ENCODE measurements around the gene ADCY9.

The ADCY9 gene

DNA sequence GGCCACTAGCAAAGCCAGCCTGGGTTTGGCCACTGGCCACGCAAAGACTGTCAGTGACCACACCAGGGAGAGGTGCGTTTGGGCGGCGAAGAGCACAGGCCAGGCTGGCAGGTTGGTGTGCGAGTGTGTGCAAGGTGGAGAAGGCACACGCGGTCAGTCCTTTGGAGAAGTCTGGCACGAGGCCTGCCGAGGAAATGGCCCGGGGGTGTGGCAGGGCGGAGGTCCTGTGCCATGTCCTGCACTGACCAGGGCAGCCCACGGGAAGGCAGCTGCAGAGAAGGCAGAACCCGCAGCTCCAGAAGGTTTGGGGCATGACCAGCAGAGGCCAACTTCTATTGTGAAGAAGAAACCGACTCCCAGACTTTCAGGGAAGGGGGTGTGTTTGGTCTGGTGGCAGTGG lies 90.8 kb downstream of the ADCY9 start:
- no peak for DNase-seq

DNA sequence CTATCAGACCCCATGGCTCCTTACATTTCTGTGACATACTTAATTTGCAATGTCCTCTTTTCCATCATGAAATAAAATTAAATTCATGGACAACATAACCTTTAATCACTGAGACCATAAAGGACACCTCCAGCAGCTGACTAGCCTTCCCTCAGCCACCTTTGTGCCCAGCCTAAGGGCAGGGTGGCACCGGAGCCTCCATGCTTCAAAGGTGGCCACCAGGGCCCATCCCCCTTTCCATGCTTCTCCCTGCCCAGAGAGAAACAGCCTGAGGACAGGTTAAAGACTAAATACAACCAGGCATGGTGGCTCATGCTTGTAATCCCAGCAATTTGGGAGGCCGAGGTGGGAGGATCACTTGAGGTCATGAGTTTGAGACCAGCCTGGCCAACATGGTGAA lies 94.3 kb downstream of the ADCY9 start:
- no peak for DNase-seq

DNA sequence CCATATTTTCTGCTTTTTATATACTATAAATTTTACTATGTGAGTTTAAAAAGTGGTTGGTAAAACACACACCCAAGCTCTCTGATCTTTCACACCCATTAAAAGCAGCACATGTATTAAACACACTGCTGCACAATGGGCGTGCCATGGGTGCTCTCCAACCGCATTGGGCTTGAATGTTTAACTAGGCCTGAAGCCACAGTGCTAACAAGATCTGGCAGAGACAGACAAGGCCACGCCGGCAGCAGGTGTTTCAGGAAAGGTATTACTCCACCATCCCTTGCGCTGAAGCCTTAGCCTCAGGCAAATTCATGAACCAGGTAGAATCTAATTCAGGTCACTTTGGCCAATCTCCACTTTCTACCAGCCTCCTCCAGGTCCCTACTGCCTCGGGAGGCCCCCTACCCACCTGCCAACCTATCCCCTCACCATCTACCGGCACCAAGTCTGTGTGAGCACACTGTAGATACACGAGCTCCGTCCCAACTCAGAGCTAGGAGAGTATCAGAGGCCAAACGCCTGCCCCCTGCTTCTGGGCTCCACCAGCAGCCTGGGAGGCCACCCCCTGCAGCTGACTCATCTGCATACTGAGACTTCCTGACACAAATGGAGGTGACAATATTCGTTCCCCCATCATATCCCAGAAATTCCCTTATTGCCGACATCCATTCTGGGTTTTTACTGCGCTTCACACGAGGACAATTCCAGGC lies 95.0 kb downstream of the ADCY9 start:
- no peak for DNase-seq

DNA sequence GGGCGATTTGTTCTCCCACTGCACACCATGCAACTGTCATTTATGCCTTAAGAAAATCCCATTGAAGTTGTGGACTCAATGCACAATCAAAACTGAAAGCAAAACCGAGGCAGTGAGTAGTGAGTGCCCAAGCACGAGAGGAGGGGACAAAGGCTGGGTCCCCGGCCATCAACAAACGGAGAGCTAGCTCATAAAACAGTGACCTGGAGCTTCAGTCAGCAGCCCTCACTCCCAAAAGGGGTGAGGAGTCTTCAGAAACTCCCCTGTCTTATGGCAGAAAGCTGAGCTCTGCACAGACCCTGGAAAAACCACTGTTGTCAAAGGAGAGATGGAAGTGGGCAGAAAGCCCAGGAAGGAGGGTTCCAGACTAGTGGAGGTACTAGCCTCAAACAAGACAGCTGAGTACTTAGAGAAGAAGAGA lies 96.9 kb downstream of the ADCY9 start:
- DNase-seq, result no peak

DNA sequence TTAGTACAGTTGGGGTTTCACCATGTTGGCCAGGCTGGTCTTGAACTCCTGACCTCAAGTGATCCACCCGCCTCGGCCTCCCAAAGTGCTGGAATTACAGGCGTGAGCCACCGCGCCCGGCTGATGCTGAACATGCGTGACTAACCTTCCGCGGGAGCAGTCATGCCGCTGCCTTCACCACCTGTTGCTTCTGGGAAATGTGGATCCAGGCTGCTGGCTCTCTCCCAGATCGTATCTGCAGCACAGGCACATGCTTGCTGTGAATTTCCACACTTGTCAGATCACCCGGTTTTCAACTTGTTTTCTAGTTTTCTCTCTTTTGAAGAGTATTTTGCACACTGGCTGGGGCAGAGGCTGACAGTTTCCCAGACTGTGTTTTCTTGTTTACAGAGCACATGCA lies 97.9 kb downstream of the ADCY9 start:
- DNase-seq, result no peak

DNA sequence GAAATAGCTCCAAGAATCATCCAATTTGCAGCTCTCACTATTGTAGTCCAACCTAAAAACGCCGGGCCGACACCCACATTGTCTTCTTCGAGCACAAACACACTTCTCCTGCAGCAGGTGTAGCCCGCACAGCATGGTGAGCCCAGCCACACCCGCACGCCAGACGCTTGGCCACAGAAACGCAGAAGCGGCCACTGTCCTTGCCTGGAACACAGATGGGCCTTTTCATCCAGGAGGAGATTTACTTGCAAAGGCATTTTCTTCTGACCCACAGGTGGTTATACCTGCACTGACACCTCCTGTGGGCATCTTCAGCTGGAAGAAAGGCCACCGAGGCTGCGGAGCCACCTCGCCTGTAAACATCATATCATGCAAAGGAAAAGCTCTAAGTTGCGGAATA lies 98.4 kb downstream of the ADCY9 start:
- DNase-seq, result no peak

DNA sequence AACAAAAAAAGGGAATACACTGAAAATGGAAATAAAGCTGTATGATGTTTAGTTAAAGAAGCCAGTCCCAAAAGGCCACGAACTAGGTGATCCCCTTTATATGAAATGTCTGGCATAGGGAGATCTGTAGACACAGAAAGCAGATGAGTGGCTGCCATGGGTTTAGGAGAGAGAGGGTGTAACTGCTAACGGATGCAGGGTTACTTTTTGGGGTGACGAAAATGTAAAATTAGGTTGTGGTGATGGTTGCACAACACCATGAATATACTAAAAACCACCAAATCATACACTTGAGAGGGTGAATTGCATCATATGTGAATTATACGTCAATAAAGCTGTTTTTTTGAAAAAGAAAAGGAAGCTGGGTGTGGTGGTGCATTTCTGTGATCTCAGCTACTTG lies 99.6 kb downstream of the ADCY9 start:
- no peak for DNase-seq

DNA sequence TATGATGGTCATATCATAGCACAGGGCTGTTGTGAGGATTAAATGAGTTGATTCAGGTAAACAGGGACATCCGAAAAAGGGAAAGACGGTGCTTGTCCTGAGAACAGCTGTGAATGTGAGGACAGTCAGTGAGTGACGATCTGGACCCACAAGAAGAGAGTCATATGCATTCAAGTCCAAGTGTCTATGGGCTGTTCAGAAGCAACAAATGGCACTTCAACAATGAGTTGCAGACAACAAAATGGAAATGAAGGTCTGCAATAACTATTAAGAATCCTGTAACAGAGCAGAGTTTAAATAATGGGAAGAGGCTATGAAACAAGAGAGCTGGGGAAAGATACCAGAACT lies 100.3 kb downstream of the ADCY9 start:
- no peak for DNase-seq

DNA sequence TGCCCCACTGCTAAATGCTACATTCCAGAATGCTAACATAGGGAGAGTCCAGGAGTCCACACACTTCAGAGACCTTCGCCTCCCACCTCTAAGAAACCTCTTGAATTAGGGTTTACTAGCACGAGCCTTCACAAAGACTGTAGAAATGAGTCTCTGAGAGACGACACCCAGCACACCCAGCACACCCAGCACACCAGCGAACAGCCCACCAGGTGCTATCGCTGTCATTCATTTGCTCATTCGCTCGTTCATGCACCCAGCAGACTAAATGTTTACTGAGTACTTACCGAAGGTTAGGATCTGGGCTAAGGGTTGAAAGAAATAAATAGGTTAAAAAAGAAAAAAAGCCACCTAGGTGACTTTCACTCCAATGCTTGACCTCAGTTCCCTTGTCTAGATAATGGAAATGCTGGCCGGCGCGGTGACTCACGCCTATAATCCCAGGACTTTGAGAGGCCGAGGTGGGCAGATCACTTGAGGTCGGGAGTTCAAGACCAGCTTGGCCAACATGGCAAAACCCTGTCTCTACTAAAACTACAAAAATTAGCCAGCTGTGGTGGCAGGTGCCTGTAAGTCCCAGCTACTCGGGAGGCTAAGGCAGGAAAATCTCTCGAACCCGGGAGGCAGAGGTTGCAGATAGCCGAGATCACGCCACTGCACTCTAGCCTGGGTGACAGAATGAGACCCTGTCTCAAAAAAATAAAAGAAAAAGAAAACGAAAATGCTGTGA lies 100.8 kb downstream of the ADCY9 start:
- DNase-seq, result no peak

DNA sequence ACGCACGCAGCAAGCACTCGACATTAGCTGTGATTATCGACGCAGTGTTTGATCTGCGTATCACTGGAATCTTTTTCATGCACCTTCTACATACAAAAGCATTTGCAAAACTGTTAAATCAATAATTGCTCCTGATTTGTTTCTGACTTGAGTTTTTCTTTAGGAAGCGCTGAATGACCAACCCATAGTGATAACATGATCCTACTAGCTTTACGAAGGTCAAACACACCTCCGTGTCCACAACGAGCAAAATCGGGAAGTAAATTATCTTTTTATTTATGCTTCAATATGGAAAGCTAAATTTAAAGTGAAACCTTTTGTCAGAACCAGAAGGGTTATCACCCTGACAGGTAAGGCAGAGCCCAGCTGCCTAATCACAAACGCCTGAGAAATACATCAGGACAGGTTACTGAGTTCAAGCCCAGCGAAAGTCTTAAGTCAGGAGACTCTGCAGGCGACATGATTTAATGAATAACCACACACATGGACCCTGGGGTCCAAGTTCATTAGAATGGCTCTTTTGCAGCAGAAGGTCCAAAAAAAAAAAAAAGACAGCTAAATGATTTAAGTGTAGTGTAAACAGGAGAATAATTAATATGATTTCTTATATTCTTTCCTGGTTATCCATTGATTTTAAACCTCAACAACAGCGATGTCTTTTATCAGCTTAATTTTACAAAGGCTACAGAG lies 104.2 kb downstream of the ADCY9 start:
- DNase-seq, result no peak

DNA sequence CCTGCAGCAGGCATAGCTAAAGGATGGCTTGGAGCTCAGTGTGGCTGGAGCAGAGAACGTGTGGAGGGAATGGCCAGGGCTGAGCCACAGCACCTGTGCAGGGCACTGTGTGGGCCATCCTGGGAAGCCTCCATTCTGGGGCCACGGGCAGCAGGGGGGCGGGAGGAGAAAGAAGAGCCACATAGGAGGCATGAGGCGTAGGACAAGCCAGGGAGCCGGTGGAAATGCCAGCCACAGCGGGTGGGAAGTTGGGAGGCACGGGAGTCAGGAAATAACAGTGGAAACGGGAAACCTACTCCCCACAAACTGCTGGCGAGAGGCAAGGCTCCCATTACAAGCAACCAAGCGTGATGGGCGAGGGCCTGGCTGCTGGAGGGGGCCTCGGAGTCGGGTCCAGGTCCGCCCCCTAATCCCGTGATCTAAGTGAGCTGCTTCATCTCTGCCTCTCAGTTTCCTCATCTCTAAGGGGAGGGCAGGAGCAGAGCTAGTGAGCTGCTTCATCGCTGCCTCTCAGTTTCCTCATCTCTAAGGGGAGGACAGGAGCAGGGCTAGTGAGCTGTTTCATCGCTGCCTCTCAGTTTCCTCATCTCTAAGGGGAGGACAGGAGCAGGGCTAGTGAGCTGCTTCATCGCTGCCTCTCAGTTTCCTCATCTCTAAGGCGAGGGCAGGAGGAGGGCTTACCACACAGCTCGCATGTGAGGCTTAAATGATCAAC lies 104.9 kb downstream of the ADCY9 start:
- DNase-seq, result no peak

DNA sequence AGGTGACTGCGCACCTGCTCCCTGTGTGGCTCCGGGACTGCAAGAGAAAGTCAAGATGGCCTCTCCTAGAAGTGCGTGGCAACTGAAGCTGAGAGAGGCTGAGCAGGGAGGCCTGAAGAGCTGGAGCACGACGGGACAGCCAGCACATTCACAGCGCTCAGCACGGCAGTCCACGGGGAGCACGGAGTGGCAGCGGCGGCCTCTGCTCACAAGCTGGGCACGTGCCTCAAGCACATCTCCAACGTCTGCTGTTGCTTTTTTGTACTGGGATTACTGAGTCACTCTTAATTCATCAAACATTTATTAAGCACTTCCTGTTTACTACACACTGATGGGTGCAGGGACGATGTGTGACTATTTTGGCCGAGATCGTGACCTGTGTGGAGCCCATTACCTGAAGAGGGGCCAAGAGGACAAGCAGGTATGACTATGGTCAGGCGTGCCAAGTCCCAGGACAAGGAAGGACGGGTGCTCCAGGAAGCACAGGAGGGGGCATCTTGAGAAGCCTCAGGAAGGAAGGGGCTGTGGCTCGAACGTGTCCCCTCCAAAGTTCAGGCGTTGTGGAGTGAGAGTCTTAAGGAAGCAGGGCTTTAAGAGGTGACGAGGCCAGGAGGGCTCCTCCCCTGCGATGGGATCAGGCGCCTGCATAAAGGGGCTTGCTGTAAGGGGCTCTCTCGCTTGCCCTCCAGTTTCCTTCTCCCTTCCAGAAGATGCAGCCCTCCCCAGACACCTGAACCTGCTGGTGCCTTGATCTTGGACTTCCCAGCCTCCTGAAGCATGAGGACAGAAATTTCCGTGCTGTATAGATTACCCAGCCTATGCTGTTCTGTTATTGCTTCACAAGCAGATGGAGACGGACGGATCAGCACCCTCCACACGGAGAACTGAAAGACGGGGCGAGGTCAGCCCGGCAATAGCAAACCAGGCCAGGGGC lies 105.8 kb downstream of the ADCY9 start:
- DNase-seq, result no peak

DNA sequence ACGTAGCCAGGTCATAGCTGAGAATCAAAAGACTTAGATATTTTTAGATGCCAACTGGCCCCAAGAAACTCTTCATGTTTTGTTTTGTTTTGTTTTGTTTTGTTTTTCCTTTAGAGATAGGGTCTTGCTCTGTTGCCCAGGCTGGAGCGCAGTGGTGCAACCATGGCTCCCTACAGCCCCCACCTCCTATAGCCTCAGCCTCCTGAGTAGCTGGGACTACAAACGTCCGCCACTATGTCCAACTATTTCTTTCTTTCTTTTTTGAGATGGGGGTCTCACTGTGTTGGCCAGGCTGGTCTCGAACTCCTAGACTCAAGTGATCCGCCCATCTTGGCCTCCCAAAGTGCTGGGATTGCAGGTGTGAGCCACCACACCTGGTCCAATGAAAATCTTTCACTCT lies 107.1 kb downstream of the ADCY9 start:
- no peak for DNase-seq

DNA sequence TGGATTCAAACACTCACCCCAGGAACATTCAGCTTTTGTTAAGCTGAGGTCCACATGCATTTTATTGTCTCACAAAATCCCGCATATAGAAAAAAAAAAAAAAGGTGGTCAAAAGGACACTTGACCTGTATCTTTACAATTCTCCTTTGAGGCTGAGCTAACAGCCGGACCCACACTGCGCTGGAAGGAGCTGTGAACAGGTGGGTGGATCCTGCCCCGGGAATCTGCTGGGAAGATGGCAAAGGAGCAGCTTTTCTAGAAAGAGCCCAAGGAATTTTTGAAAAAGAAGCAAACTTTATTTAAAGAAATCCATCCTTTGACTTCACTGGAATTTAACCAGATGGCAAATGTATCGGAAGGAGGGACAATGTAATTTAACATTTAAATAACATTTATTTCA lies 108.1 kb downstream of the ADCY9 start:
- no peak for DNase-seq

DNA sequence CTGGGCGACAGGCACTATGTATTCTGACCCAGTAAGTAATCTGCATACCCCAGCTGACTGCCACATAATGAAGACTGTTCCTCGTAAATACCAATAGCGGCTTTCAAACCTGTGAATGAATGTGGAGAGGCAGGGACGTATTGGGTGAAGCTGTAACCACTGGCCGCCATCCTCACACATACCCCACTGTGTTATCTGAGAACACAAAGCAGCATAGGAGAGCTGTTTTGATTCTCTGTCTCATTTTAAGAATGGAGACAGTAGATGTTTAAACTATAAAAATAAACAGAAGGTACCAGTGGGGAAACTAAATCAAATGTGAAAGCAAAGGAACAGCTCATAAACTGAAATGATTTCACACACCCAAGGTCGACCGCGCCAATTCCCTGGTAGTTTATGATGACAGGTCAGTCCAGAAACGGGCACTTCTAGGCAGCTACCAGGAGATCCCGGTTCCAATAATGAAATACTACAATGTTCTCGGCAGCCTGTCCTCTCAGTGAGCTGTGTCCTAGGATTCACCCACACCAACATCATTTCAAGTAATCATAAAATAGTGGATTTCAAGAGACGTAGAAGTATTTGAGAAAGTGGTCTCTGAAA lies 109.7 kb downstream of the ADCY9 start:
- no peak for DNase-seq

DNA sequence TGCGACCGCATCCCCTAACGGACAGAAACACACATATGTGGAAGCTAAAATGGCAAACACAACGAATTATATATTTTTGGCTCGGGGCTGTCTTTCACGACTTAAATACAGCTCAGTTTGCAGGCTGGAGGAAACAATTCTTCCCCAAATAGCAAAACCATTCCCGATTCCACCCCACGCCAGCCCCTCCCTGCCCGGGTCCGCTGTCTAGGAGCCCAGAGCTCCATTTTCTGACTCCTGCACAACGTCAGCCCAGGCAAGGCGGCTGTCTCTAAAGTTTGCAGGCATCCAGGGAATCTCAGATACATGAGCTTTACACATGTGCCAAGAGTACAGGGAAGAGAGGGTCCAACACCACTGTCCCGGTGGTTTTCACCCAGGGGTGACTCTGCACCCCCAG lies 110.5 kb downstream of the ADCY9 start:
- no peak for DNase-seq

DNA sequence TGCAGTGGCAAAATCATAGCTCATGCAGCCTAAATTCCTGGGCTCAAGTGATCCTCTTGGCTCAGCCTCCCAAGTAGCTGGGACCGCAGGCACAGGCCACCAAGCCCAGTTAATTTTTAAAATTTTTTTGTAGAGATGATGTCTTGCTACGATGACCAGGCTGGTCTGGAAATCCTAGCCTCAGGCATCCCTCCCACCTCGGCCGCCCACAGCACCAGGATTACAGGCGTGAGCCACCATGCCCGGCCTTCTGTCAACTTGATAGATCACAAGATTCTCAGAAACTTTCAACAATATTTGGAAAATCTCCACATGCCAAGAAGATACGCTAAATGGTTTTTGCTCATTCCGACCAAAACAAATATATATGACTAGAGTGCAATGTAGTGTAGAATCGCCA lies 111.0 kb downstream of the ADCY9 start:
- DNase-seq, result no peak

DNA sequence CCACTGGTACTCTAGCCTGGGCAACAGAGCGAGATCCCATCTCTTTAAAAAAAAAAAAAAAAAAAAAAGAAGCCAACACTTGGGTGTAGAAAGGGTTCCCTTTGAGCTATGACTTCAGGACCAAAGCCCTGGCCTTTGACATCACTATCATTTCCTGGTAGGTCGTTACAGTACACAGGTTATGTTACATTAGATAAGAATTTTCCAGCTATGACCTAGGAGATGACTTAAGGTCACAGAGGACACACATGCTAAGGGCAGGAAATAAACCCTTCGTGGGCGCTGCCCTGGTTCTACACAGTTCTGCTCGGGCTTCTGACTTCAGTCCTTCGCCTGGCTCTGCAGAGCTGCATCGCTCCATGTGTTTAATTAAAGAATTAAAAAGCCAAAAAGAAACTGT lies 112.0 kb downstream of the ADCY9 start:
- DNase-seq, result no peak

DNA sequence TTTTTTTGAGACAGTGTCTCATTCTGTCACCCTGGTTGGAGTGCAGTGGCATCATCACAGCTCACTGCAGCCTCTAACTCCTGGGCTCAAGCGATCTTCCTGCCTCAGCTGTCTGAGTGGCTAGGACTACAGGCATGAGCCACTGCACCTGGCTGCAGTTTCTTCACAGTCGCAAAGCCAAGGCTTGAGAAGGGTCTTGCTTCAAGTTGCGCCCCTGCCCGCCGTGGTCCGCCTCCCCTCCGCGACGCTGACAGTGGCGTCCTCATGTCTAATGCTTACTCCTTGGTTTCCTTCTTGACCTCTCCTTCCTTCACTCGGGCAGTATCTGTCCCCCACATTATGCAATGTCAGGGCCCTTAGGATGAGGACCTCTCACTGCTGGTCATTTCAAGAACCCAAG lies 112.7 kb downstream of the ADCY9 start:
- no peak for DNase-seq

DNA sequence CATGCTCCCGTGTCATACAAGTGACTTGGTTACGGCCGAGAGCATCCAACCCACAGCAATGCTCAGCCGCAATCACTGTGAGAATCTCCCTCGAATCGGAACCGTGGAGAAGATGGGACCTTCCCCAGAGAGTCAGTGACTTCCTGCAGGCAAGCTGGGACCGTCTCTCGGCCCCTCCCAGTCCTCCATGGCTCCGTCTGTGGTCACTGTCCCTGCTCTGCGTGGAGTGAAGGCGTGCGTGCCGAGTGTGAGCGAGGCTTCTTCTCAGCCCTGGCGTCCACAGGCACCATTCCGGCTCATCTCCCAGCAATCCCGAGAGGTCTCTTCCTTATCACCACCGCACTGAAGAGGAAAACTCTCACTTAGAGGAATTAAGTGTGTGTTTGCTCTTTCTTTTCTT lies 113.1 kb downstream of the ADCY9 start:
- no peak for DNase-seq

DNA sequence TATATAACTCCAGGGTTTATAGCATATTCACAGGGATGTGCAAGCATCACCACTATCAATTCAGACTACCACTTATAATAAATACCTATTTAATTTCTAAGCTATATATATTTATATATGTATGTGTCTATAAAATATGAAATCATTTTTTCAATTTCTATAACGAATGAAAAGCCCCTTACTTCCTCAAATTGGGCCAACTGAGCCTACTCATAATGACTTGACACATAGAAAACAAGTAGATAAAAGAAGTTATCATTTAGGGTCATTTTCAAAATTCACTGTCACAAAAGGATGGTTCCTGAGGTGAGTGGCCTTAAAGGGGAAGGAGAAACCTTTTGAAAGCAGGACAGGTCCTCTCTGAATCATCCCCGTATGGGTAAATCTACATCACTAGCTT lies 114.1 kb downstream of the ADCY9 start:
- DNase-seq, result no peak
